CD8-positive, alpha-beta memory T cell (primary cell): Measurements from ENCODE around the gene PNCK. TPM values are rescaled to one million over a fixed set of nuclear protein-coding genes. Genes with fewer than 3 reads are reported as not detected.

Source experiments
- CTCF ChIA-PET: fragments of 350-600 bp; sonication (Branson Sonifier 250); formaldehyde crosslinking; loops from one replicate; lab custom pipeline; 2021; ENCODE audit warnings: antibody characterized with exemption; lab: Charles Lee
- POLR2A ChIA-PET: fragments of 350-600 bp; sonication (Branson Sonifier 250); formaldehyde crosslinking; loops from one replicate; lab custom pipeline; 2021; ENCODE audit warnings: antibody characterized with exemption; lab: Charles Lee
- DNase-seq, 5 donors: peaks; one replicate each; pipeline versions ENCODE4 v3.0.0 to v3.0.0-alpha.2; 2020 to 2022; ENCODE audit warnings: mixed read lengths in 1 of 5
- H3K27ac ChIP-seq: one replicate; pipeline ENCODE4 v1.7.0; 2013; ENCODE audit warnings: low read depth, mild to moderate bottlenecking, low read length, moderate library complexity
- H3K27me3 ChIP-seq: 2 replicates; pipeline ENCODE4 v1.7.0; 2013; ENCODE audit warnings: low read length, mild to moderate bottlenecking; ENCODE audit not compliant: insufficient read depth, poor library complexity, severe bottlenecking
- H3K36me3 ChIP-seq: 2 replicates; pipeline ENCODE4 v1.7.0; 2013; ENCODE audit warnings: mild to moderate bottlenecking, low read length, moderate library complexity; ENCODE audit not compliant: insufficient read depth
- H3K4me1 ChIP-seq: 2 replicates; pipeline ENCODE4 v1.7.0; 2013; ENCODE audit warnings: mild to moderate bottlenecking, low read length, moderate library complexity; ENCODE audit not compliant: insufficient read depth
- H3K4me3 ChIP-seq: 2 replicates; pipeline ENCODE4 v1.7.0; 2013; ENCODE audit warnings: mild to moderate bottlenecking, low read length
- H3K9me3 ChIP-seq: 2 replicates; pipeline ENCODE4 v1.7.0; 2013; ENCODE audit warnings: mild to moderate bottlenecking, low read length
- H3K27ac Mint-ChIP-seq, 8 donors: one replicate each; pipeline ENCODE4 v1.8.0; 2020 to 2021; ENCODE audit warnings: mixed read lengths in 8 of 8, mild to moderate bottlenecking in 6 of 8, inconsistent platforms in 3 of 8, moderate library complexity in 3 of 8
- H3K27me3 Mint-ChIP-seq, 2 donors: one replicate each; pipeline ENCODE4 v1.8.0; 2020 to 2021; ENCODE audit warnings: mixed read lengths in 2 of 2, mild to moderate bottlenecking in 1 of 2, moderate library complexity in 1 of 2
- H3K36me3 Mint-ChIP-seq, 3 donors: one replicate each; pipeline ENCODE4 v1.8.0; 2020 to 2021; ENCODE audit warnings: mixed read lengths in 3 of 3, inconsistent platforms in 1 of 3, mild to moderate bottlenecking in 1 of 3
- H3K4me1 Mint-ChIP-seq, 3 donors: one replicate each; pipeline ENCODE4 v1.8.0; 2020 to 2021; ENCODE audit warnings: mixed read lengths in 3 of 3, inconsistent platforms in 1 of 3, mild to moderate bottlenecking in 1 of 3
- H3K4me3 Mint-ChIP-seq, 7 donors: one replicate each; pipeline ENCODE4 v1.8.0; 2020 to 2021; ENCODE audit warnings: mixed read lengths in 7 of 7, mild to moderate bottlenecking in 6 of 7, moderate library complexity in 4 of 7, inconsistent platforms in 2 of 7
- H3K9me3 Mint-ChIP-seq, 5 donors: one replicate each; pipeline ENCODE4 v1.8.0; 2020 to 2022; ENCODE audit warnings: mixed read lengths in 5 of 5, mild to moderate bottlenecking in 3 of 5, moderate library complexity in 2 of 5, inconsistent platforms in 1 of 5
- polyA plus RNA-seq: library from polyadenylated mRNA; unstranded; fragments of 300-500 nt; fragmentation: Illumina TruSeq; gene quantifications from one replicate; pipeline ENCODE4 v1.2.3, GENCODE V29; 2021
- total RNA-seq, 2 experiments: library from RNA; stranded (reverse); gene quantifications; one replicate each; pipeline ENCODE4 v1.2.3, GENCODE V29; 2021

Gene PNCK
- total and polyA plus RNA-seq, 3 experiments from 2014 or later: not detected

GRCh38 chrX:153642051-153642654 lies 31.5 kb downstream of the PNCK start:
- ChIA-PET POLR2A (no interaction called here), CTCF (no interaction called here)
- Mint-ChIP-seq H3K27me3 (peaks cover 18 to 28% of the 10 kb centered on the region in 2 donors), H3K9me3 (no peaks in the 10 kb centered on the region), H3K36me3 (no peaks in the 10 kb centered on the region), H3K4me1 (peaks cover 5 to 10% (median 9%) of the 10 kb centered on the region in 3 donors), H3K4me3 (no peak overlapping the region), H3K27ac (no peak overlapping the region)
- no peaks in the 10 kb centered on the region for H3K9me3 ChIP-seq
- H3K4me3 ChIP-seq: no peak overlapping the region
- H3K27ac ChIP-seq: no peak overlapping the region
- H3K36me3 ChIP-seq: no peaks in the 10 kb centered on the region
- no peaks in the 10 kb centered on the region for H3K4me1 ChIP-seq
- no peaks in the 10 kb centered on the region for H3K27me3 ChIP-seq
- DNase-seq: no peak

- no peak overlapping the region for H3K27ac ChIP-seq
- H3K9me3 ChIP-seq: no peaks in the 10 kb centered on the region
- Mint-ChIP-seq H3K4me3 (no peak overlapping the region), H3K36me3 (no peaks in the 10 kb centered on the region), H3K9me3 (no peaks in the 10 kb centered on the region), H3K27ac (peak overlapping the region in 1 of 8 donors; percentile 29), H3K27me3 (peaks cover 18 to 28% of the 10 kb centered on the region in 2 donors), H3K4me1 (peaks cover 5 to 10% (median 9%) of the 10 kb centered on the region in 3 donors)
- DNase-seq: no peak
- no peaks in the 10 kb centered on the region for H3K36me3 ChIP-seq
- ChIA-PET POLR2A (no interaction called here), CTCF (no interaction called here)
- H3K27me3 ChIP-seq: no peaks in the 10 kb centered on the region
- H3K4me1 ChIP-seq: no peaks in the 10 kb centered on the region
- H3K4me3 ChIP-seq: no peak overlapping the region
Observed at GRCh38 chrX:153641627-153642026, 32.0 kb downstream of the PNCK start.

DNA sequence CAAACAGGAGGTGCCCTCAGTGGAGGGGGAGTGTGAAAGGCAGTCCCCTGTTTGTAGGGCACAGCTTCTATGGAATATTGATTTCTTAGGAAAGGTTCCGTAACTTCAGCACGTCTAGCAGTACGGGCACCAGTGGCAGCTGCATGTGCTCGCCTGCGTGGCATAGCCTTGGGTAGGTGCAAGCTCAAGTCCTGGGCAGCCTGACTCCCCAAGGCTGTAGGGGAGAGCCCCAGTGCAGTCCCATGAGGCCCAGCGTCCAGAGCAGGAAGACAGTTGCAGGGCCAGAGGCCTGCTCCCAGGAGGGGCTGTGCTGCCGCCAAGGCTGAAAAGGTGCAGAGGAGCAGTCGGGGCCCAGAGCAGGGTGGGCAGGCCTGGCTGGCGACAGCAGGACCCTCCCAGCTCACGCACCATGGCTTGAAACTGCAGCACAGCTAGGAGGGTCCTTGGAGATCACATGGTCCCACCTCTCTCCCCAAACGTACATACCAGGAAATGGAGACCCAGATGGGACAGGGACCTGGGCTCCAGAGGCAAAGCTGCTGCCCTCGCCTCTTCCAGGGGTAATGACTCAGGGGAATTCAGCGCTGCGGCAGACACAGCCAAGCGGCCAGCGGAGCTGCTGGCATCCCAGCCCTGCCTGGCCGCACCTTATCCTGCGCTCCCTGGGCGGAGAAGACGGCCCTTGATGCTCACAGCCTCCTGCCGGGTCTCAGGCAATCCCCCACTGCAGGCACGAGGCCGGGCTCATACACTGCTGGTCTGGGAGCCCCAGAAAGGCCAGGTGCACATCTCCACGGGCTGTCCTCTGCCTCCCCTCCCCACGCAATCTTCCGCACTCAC lies 32.7 kb downstream of the PNCK start:
- DNase-seq: no peak
- peaks cover 5 to 10% (median 9%) of the 10 kb centered on the region in 3 donors for H3K4me1 Mint-ChIP-seq
- Histone ChIP-seq H3K9me3 (no peaks in the 10 kb centered on the region), H3K4me3 (no peak overlapping the region), H3K27me3 (no peaks in the 10 kb centered on the region), H3K4me1 (no peaks in the 10 kb centered on the region), H3K36me3 (no peaks in the 10 kb centered on the region), H3K27ac (no peak overlapping the region)
- ChIA-PET POLR2A (no interaction called here), CTCF (no interaction called here)
- H3K27me3 Mint-ChIP-seq: peaks cover 17 to 24% of the 10 kb centered on the region in 2 donors
- H3K4me3 Mint-ChIP-seq: peak overlapping the region in 1 of 7 donors; percentile 44
- H3K27ac Mint-ChIP-seq: peak overlapping the region in 1 of 8 donors; percentile 29
- no peaks in the 10 kb centered on the region for H3K9me3 Mint-ChIP-seq
- no peaks in the 10 kb centered on the region for H3K36me3 Mint-ChIP-seq

- POLR2A ChIA-PET: no interaction called here
- Histone ChIP-seq H3K27ac (no peak overlapping the region), H3K36me3 (no peaks in the 10 kb centered on the region), H3K4me1 (no peaks in the 10 kb centered on the region), H3K9me3 (no peaks in the 10 kb centered on the region), H3K27me3 (no peaks in the 10 kb centered on the region), H3K4me3 (no peak overlapping the region)
- DNase-seq: no peak
- CTCF ChIA-PET: no interaction called here
- Mint-ChIP-seq H3K4me3 (no peak overlapping the region), H3K27ac (no peak overlapping the region), H3K4me1 (peaks cover 5 to 10% (median 9%) of the 10 kb centered on the region in 3 donors), H3K27me3 (peaks cover 12 to 17% of the 10 kb centered on the region in 2 donors), H3K9me3 (no peaks in the 10 kb centered on the region), H3K36me3 (no peaks in the 10 kb centered on the region)
Observed at GRCh38 chrX:153640045-153640686, 33.4 kb downstream of the PNCK start.

DNA sequence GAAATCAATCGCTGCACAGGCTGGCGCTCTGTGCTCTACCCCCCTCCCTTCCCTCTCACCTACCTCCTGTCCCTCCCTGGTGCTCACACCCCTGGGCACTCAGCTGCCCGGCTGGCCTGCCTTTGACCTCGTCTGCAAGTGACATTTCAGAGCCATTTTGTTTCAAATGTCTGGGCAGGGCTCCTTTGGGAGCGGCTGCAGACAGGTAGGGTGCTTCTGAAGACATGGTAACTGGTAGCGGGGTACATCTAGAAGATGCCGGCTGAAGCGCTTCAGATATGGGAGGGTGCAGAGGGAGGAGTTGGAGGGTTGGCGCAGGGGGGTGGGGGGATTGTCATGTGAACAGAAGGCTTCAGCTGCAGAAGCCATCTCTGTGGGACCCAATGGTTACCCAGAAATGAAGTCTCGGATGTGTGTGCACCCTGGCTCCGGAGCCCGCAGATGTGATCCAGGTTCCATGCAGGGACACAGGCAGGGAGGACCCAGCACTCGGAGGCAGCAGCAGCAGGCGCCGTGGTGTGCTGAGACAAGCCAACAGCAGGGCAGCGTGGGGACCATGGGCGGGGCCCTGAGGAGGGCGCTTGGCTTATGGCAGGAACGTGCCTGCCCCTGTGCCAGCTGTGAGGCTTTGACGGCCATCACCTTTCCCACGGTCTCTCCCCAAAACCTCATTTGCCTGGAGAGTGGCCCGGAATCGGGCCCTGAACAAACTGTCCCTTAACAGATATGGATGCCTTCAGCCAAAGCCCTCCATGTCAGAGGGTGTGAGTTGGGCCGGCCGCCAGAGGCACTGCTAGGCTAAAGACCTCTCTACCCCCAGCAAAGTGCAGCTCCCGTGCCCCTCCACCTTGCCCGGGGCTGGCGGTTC lies 34.2 kb downstream of the PNCK start:
- Histone ChIP-seq H3K36me3 (no peaks in the 10 kb centered on the region), H3K4me1 (no peaks in the 10 kb centered on the region), H3K27me3 (no peaks in the 10 kb centered on the region), H3K4me3 (no peak overlapping the region), H3K9me3 (no peaks in the 10 kb centered on the region), H3K27ac (no peak overlapping the region)
- ChIA-PET POLR2A (no interaction called here), CTCF (no interaction called here)
- peaks cover 7 to 14% of the 10 kb centered on the region in 2 donors for H3K27me3 Mint-ChIP-seq
- H3K27ac Mint-ChIP-seq: no peak overlapping the region
- H3K9me3 Mint-ChIP-seq: no peaks in the 10 kb centered on the region
- no peak for DNase-seq
- no peak overlapping the region for H3K4me3 Mint-ChIP-seq
- H3K4me1 Mint-ChIP-seq: peaks cover 5 to 10% (median 9%) of the 10 kb centered on the region in 3 donors
- no peaks in the 10 kb centered on the region for H3K36me3 Mint-ChIP-seq

DNA sequence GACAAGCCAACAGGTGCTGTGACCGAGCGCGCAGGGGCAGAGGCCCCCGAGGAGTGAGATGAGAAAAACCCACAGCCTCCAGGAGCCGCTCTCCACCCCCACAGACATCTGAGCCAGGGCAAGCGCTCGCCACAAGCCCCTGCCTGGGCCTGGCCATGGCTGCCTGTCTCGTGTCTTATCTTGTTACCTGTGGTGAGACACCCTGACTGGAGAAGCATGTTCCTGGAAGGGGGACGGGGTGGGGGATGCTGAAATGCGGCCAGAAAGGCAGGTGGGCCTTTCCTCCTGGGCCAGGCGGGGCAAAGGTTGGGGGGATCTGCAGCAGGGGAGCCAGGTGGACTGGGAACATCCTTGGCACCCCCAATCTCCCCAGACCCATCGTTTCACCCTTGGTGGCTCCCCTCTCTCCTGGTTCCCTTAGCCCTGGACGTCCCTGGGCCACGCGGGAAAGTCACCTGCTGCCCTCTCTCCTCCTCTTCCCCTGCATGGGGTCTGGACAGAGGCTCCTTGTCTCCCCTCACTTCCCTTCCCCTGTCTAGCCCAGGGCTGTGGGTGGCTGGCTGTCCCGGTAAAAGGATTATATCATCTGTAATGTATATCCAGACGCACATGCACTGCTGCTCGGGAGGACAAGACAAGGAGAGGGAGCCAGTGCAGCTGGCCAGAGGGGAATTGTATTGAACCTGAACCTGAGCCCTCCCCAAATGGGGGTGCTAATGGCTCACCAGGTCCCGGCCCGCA lies 35.0 kb downstream of the PNCK start:
- Mint-ChIP-seq H3K4me3 (no peak overlapping the region), H3K27me3 (peaks cover 6 to 14% of the 10 kb centered on the region in 2 donors), H3K4me1 (peaks cover 5 to 10% (median 9%) of the 10 kb centered on the region in 3 donors), H3K27ac (no peak overlapping the region), H3K9me3 (no peaks in the 10 kb centered on the region), H3K36me3 (no peaks in the 10 kb centered on the region)
- no peak for DNase-seq
- Histone ChIP-seq H3K27me3 (no peaks in the 10 kb centered on the region), H3K4me3 (no peak overlapping the region), H3K27ac (no peak overlapping the region), H3K36me3 (no peaks in the 10 kb centered on the region), H3K4me1 (no peaks in the 10 kb centered on the region), H3K9me3 (no peaks in the 10 kb centered on the region)
- ChIA-PET POLR2A (no interaction called here), CTCF (no interaction called here)

GRCh38 chrX:153638041-153638371 lies 35.6 kb downstream of the PNCK start:
- no peaks in the 10 kb centered on the region for H3K36me3 ChIP-seq
- Mint-ChIP-seq H3K36me3 (no peaks in the 10 kb centered on the region), H3K4me1 (peaks cover 5 to 9% (median 8%) of the 10 kb centered on the region in 3 donors), H3K27ac (no peak overlapping the region), H3K4me3 (no peak overlapping the region), H3K27me3 (peaks cover 5 to 13% of the 10 kb centered on the region in 2 donors), H3K9me3 (no peaks in the 10 kb centered on the region)
- ChIA-PET CTCF (no interaction called here), POLR2A (no interaction called here)
- H3K27me3 ChIP-seq: no peaks in the 10 kb centered on the region
- no peak for DNase-seq
- no peak overlapping the region for H3K4me3 ChIP-seq
- H3K4me1 ChIP-seq: no peaks in the 10 kb centered on the region
- no peak overlapping the region for H3K27ac ChIP-seq
- H3K9me3 ChIP-seq: no peaks in the 10 kb centered on the region
